HG03108 (cell line): ENCODE results near the gene SPDYE1.

Experiments
- ATAC-seq: cut with Tn5 transposase; IDR thresholded peaks from one replicate; pipeline ENCODE4 v1.9.1; 2021; ENCODE audit warnings: moderate library complexity; ENCODE audit not compliant: unreplicated experiment

The SPDYE1 gene

GRCh38 chr7:44042221-44042620, 44.5 kb downstream of the SPDYE1 start:
- ATAC-seq = no peak

- no peak for ATAC-seq
Observed at GRCh38 chr7:44043902-44044301, 46.2 kb downstream of the SPDYE1 start.

GRCh38 chr7:44044315-44045225, 46.9 kb downstream of the SPDYE1 start, which contains the start of gene DBNL:
Gene DBNL, plus strand, starts transcription at chr7:44044702. Its CDS starts 36 bp downstream, at chr7:44044738.
- ATAC-seq = peak; percentile 55

DNA sequence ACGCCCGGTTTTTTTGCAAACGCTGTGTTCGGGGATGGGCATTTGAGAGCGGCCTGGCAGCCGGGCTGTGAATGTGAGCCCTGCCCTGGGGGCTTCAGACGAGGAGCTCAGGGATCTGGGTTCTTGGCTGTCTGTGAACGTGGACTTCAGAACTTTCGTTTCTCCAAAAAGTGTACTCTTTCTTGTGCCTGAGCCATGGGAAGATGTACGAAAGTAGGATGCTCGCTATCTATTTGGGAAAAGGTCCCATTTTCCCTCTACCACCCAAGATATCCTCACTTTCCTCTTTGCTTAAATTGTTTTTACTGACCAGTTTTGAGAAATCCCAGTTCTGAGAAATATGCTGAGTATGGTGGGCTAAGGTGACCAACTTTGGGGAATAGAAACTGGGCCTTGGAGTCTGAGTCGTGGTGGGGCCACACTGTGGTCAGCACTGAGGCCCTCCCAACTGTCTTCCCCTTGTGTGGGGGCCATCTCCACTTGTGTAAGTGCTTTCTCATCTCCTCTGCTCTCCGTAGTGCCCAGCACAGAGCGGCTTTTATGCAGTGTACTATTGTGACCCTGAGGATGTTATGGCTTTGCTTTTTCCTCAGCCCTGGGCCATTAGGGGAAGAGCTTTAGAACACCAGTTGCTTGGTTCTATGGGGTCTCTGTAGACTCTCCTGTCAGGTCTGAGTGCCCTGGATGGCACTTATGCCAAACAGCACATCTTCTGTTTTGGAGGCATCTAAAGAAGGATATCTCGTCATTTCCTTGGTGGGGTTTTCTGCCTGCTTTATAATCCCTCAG, 47.7 kb downstream of the SPDYE1 start:
- ATAC-seq = no peak

GRCh38 chr7:44046321-44047061, 48.8 kb downstream of the SPDYE1 start:
- peak; percentile 68 for ATAC-seq

DNA sequence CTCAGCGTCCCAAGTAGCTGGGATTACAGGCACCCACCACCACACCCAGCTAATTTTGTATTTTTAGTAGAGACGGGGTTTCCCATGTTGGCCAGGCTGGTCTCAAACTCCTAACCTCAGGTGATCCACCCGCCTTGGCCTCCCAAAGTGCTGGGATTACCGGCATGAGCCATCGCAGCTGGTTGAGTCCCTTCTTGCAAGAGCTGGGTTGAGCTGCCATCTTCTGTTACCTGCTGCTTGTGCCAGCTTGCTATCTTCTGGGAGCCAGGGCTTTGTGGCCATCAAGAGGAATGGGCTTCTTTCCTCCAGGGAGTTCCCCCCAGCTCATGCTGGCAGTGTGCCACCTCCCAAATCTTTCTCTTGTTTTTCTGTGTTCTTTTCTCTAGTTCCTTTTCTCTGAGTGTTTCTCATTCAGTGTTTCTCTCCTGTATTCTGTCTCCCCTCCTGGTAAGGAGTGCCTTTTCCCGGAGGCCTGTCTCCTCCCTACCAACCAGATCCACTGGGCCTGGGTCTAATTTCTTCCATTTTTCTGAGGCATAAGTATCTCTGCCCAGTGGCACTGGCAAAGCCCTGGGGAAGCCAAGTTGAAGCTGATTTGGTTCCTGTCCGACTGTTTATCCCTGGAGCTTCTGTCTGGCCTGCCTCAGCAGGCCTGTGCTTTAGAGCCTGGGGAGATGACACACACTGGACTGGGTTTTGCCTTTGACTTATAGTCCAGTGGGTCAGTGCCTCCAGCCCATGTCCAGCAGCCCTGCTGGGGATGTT, 50.5 kb downstream of the SPDYE1 start:
- no peak for ATAC-seq

GRCh38 chr7:44050121-44050914, 52.6 kb downstream of the SPDYE1 start:
- ATAC-seq = no peak

DNA sequence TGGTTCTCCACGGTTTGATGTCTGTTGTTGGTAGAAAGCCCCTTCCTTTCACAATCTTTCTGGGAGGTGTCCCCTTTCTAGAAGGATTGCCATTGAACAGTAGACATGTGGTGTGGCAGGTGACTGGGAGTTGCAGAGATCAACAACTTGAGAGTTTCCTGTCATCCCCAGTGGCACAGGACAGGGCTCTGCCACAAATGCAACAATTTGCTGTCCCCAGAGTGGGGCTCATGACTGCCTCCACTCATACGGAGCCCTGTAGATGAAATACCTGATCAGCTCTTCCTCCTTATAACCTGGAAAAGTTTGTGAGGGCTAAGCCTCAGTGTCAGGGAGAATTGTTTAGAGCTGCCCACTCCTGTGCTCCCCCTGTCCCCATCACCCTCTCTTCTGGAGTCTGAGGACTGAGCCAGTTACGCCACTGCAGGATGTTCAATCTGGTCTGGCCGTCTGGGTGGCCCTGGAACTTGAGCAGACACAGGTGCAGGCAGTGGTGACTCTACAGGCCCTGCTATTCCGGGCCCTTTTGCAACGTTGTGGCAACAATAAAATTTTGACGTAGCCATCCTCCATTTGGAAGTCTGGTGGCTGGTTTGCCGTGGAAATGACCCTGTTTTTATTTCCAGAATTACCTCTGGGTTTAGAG, 53.3 kb downstream of the SPDYE1 start:
- ATAC-seq = no peak

DNA sequence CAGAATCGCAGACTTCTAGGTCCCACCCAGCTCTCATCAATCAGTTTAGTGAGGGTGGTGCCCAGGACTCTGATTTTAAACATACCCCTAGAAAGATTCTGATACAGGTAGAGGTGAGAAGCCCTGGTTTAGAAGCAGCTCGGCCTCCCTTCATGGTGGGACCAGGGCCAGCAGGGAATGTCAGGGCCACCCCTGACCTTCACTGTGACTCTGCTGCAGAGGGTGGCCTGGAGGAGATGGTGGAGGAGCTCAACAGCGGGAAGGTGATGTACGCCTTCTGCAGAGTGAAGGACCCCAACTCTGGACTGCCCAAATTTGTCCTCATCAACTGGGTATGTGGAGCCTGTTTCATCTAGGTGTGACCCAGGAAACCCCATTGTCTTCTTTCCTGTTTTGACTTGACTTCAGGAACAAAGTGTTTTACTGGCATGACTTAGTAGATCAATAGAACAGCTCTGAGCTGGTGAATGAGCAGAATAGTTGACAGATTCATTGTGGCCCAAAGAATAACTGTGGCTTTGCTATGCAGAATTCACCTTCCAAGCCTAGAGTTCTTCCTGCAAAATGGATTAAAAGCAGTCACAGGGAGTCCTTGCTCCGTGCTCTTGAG, 54.0 kb downstream of the SPDYE1 start:
- no peak for ATAC-seq

DNA sequence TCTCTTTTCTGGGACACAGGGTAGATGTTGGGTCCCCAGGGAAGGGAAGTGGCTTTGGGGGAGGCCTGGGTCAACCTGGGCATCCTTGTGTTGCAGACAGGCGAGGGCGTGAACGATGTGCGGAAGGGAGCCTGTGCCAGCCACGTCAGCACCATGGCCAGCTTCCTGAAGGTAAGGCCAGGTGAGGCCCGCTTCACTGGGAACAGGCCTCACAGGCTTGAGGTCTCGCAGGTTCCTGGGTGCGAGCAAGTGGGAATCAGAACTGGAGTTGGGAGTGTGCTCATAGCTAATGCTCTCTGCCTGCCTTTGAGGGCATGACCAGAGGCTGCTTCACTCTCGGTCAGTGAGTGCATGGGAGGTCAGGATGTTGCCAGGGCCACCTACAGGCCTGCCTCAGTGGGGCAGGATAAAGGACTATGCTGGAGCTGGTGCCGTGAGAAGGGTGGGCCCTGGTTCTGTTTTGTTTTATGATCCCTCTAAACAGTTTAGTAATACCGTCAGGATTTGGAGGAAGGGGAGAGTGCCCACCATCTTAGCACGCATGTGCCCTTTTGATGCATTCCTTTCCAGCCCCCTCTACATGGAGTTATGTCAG, 55.2 kb downstream of the SPDYE1 start:
- ATAC-seq = no peak

DNA sequence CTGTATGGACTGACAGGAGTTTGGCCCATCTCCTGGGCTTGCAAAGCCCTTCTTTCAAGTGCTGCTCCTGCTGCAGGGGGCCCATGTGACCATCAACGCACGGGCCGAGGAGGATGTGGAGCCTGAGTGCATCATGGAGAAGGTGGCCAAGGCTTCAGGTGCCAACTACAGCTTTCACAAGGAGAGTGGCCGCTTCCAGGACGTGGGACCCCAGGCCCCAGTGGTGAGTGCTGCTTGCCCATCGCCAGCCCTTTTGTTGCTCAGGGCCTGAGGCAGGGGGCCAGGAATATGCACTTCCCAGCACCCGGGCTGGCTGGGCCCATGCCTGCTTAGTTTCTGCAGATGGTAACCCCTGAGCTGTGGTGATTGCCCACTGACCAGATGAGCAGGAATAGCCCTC, 59.0 kb downstream of the SPDYE1 start:
- no peak for ATAC-seq

DNA sequence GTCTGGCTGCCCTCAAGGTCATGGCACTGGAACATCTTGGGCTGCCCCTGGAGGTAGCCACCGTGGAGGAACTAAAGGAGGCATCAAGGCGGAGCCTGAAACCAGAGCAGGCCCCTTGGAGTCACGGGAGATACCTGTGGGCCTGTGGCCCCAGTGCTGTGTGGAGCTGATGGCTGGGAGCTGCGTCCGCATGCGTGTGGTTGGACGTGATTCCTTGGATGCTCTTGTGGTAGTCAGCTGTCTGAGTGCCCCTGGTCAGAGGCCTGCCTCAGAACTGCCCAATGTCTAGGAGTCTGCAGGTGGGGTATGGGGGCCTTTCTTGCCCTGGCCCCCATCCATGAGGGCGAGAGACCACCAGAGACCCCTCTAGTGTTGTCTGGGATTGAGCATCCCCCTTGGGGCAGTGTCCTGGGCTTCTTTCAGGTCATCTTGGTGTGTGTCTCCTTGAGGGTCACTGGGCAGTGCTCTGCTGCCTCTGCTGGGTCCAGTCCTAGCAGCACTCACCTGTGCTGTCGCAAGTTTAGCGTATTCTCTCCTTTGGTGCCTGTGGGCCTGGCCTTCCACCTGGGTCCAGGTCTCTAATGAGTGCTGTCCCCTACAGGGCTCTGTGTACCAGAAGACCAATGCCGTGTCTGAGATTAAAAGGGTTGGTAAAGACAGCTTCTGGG, 59.6 kb downstream of the SPDYE1 start:
- ATAC-seq = no peak

GRCh38 chr7:44057849-44058758, 60.4 kb downstream of the SPDYE1 start:
- no peak for ATAC-seq

DNA sequence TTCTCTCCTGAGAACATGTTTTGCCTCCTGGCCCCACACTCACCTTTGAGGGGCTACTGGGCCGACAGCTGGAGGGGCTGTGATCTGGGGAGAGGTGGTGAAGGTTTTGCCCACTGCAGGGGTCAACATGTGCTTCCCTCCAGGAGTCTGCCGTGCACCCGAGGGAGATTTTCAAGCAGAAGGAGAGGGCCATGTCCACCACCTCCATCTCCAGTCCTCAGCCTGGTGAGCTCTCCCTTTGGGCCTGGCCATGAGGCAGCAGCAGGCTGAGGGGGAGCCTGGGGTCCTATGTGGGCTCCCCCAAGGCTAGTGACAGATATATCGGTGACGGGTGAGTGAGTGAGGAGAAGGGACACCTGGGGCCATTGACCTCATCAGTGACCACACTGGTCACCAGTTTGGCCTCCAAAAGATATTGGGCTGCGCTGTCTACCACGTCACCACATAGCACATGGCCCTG, 61.1 kb downstream of the SPDYE1 start:
- no peak for ATAC-seq

- no peak for ATAC-seq
Observed at GRCh38 chr7:44059219-44060090, 61.8 kb downstream of the SPDYE1 start.
